Fibroblast of peridontal ligament (primary cell): ENCODE data around the gene ZNF804B.
A peak's percentile ranks its signal among the peaks of the same experiment; 100 is the strongest.

Experiments
- DNase-seq: peaks from one replicate; pipeline ENCODE4 v3.0.0-alpha.2; 2010; ENCODE audit errors: extremely low read depth

ZNF804B gene

DNA sequence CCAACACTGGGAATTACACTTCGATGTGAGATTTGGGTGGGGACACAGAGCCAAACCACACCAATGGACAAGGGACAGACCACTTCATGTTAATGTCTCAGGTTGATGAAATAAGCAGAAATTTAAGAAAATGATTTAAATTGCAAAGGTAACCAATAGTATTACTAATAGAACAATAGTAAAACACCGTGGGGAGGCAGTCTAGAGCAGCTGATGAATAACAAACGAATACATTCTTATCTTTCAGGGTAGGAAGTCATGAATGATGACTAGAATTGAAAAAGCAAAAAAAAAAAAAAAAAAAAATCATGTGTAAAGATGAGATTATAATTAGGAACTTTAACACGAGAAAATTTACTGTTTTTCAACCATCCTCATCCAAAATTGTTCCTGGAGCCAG lies 207.9 kb downstream of the ZNF804B start:
- DNase-seq, result no peak

DNA sequence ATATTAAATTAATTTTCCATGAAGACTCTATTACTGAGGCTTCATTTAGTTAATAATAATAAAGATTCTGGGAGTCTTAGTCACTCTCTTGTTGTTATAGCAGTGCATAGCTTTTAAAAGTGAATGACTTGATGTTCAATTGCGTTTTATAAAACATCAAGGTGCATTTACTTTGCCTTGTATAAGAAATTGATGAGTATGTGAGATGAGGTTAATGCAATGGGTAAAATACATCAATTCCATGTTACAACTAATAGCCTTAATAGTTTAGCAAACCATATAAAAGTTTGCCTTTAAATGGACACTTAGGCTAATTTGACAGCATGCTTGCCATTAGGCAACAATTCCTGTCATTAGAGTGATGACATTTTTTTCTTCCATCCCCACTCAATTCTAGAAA lies 209.7 kb downstream of the ZNF804B start:
- DNase-seq, result no peak

DNA sequence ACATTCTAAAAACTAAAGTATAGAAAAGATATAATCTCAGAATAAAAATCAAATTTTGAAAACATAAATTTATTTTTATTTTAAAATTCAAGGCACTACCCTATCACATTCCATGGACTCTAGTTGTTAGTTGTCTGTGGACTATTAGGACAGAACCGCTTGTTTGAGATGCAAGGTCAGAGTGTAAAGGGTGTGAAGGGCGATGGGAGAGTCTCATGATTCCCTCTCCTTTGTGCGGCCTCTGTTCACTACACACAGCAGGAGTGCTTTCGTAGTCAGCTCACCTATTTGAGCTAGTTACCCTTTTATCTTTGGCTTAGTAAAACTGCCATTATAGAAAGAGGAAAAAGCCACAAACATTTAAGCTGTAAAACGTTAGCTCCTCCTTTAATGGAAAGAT lies 225.8 kb downstream of the ZNF804B start:
- DNase-seq, result no peak

DNA sequence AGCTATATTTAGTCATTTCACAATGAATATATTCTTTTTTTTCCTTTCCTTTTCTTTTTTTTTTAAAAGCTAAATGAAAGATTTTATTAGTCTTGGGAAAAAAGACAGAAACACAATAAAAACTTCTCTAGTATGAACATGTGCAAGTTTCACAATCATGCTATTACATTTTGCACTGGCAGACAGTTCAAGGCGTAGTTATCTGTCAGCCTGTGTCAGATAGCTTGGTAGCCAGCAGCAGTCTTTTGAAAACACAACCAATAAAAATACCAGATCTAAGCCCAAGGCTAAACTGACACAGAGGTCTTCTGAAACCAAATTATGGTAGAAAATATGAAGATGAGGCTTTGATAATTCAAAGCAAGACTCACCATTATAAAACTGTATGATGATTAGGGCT lies 241.8 kb downstream of the ZNF804B start:
- no peak for DNase-seq

DNA sequence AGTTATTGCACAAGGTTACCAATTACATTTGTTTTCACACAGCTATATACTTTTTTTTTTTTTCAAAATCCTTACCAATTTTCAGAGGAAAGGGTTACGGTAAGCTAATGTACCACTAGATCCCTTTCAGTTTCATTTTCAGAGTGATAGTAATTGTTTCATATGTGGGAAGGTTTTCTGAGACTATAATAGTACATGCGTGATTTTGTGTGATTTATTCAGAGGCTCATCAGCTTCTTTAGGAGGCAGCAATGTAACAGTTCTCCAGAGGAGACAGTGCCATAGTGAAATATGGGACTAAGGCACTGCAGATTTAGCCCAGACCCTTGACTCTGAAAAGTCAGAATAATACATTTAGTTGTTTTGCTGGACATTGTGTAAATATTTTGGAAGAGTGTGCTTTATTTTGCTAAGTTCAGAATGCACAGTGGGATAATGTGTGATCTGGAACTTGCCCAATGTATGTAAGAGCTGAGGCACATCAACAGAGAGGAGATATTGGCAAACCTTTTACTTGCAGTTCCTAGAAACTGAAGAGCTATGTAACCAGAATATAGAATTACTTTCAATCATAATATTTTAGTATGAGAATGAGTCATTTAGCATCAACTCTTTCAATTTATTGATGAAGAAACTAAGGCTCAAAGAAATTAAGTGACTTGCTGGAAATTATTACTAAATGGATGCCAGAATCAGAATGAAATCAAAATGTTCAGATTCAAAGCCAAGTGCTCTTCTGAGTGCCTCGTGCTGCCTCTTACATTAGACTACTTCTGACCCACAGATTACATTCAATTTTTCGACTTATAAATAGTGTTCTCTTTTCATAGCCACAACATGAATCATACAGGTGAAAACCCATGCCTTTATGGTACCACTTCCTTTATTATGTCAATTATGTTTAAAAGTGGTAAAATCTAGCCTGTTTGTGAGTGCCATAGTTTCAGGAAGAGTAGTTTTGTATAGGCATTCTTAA lies 243.8 kb downstream of the ZNF804B start:
- DNase-seq, result peak; percentile 27

DNA sequence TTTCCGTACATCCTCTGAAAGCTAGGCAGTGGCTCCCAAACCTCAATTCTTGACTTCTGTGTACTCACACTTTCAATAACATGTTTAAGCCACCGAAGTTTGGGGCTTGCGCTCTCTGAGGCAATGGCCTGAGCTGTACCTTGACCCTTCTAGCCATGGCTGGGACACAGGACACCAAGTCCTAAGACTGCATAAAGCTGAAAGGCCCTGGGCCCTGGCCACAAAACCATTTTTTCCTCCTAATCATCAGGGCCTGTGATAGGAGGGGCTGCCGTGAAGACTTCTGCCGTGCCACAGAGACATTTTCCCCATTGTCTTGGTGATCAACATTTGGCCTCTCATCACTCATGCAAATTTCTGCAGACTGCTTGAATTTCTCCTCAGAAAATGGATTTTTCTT lies 252.5 kb downstream of the ZNF804B start:
- DNase-seq, result no peak

DNA sequence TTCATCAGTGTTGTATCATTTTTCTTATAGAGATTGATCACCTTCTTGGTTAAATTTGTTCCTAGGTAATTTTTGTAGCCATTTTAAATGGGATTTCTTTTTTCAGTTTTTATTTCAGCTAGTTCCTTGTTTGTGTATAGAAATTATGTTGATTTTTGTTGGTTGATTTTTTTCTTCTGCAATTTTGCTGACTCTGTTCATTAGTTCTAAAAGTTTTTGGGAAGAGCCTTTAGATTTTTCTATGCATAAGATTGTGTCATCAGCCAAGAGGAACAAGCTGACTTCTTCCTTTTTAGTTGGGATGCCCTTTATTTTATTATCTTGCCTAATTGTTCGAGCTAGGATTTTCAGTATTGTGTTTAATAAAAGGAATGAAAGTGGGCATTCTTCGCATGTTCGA lies 258.2 kb downstream of the ZNF804B start:
- DNase-seq, result no peak

DNA sequence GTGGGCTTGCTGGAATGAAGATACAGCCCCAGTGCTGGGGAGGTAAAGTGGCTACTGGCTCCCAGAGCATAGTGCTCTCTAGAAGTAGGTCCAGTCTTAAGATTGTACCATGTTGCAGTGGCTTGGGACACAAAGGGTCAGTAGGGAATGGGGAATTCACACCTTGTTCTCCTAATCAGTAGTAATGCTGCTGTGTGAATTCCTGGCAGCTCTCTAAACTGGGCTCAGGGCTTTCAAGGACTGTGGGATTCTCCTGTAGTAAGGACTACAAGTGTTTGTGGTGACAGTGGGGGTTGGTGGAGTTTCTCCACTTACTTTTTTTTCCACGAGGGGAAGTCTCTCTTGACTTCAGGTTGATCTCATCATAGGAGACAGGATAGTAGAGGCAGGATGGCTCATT lies 262.2 kb downstream of the ZNF804B start:
- DNase-seq, result no peak

DNA sequence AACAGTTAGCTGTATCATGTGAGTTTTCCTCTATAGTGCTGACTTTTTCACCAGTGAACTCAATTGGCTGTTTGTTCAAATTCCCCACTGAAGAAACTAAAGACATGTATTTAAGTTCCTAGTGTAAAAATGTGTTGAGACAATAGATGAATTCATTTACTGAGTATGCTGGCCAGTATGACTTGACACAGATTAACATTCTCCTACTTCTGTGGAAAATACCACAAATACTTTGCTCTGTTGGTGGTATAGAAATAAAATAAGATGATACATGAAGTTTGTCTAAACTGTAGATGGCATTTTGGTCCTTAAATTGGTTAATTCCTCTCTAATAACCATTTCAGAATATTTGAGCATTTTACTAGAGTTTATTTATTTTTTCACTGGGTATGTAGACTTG lies 263.7 kb downstream of the ZNF804B start:
- no peak for DNase-seq

DNA sequence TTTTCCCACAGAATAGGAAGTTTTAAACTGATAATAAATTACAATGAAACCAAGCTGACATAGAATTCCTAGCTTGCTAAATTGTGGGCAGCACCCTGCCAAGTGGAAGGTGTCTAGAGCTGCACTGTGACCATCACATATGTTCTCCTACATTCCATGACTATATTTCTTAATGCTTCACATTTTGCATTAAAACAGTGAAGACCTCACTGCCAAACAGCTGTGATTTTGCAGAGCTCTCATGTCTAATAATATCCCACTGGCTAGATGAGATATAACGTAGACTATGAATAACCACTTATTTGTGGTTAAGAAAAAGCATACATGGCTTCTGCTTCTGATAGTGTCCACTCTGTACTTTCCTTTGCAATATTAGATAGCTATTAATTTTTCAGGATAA lies 264.4 kb downstream of the ZNF804B start:
- no peak for DNase-seq

DNA sequence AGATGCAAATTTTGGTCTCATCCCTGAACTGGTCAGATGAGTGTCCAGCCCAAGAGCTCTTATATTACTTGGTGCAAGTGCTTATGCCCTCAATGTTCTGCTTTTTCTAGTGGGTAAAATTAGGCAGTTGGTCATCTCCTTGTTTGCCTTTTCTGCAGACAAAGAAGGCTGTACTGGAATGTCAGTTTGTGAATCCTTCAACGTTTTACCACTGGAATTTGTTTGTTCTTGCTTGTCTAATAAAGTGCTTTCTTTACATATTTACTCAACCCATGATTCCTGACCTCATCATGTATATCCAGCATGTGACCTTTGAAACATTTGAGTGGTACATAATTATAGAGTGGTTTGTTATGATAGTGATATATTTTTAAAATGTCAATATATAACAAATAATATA lies 268.3 kb downstream of the ZNF804B start:
- DNase-seq, result no peak

DNA sequence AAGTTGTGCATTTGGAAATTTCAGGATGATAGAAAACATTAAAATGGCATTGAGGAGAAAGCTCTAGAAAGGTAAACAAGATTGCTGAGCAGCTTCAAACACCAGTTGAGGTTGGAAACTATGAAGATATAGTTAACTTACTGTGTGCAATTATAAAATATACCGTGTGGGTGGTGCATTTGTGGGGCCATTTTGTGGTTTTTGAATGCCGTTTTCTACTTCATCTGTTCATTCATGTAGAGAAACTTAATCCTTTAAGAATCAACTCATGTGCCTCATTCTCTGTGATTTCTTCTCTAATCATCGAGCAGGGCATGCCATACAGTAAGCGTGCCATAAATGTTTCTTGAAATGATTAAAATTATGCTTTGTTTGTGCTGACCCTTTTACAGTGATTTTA lies 268.8 kb downstream of the ZNF804B start:
- DNase-seq, result no peak

DNA sequence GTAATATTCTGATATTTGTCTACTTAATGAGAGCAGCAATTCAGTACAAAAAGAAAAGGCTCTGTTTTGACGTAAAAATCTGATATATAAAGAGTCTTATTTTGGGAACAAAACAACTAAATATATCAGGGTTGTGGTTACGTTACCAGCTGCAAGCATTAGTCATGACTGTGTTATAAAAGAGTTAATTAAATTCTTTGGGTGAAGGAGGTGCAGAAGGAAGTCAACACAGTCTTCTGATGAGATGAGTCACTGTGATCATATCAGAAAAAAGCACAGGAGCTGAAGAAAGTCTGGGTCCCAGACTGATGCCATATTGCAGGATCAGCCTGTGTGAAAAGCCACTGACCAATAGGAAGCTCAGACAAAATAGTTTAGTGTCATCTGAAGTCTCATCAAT lies 270.4 kb downstream of the ZNF804B start:
- DNase-seq, result peak; percentile 1

DNA sequence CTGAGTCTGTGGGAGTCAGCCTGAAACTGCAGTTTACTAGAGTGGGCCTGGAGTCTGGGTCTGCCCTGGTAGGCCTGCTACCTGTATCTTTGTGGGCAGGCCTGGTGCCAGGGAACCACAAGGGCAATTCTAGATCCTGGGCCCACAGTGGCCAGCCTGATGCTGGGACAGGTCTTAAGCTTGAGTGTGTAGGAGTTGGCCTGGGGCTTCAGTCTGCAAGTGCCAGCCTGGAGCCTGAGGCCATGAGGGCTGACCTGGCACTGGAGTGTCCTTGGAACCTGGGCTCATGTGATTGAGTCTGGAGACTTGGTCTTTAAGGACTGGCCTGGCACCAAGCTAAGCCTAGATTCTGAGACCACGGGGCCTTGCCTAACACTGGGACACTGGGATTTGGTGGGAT lies 281.7 kb downstream of the ZNF804B start:
- no peak for DNase-seq

DNA sequence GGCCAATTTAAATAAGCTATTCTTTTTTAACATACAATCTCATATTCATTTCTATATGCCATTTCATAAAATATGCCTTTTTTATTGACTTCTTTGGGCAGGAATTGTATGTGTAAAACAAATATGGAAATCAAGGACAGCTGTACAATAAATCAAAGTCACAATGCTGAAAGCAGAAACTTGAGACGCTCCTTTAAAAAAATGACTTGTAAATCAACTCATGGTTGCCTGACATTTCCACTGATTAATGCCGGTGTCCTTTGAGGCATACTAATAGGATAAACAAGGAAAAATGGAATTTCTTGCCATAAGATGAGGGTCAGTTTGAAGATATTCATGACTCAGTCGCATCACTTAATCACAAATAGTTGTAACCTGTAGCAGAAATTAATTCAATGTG lies 283.4 kb downstream of the ZNF804B start:
- DNase-seq, result no peak

DNA sequence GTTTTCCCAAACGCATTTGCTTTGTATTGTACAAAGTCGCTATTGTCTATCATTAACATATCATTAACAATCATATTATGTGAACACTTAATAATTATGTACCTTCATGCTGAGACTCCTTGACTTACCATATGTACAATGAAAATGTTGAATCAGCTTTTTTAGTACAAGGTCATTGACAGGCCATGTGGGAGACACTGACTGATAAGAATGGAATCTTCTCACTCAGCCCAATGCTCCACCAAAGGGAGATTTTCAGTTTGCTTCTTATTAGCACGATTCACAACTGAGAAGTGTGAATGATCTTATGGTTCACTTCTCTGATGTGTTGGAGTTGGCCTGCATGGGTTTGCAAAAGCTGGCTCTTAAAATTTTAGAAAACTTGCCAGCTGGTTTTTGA lies 289.5 kb downstream of the ZNF804B start:
- no peak for DNase-seq

DNA sequence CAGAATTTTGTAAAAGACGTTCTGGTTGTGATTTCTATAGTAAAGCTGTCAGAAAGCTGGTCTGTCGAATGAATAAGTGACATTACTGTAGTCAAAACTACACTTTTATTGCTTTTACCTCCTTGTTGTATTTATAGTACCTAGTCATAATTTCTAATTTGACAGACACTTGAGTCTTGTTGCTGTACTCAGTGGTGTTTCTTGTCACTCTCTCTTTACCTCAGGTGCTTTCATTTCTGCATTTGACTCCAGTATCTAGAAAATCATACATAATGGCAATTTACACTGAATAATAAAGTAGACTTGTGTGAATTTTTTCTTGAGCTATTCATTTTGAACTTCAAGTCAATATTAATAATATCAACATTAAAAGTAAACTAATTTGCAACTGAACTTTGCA lies 293.6 kb downstream of the ZNF804B start:
- no peak for DNase-seq

DNA sequence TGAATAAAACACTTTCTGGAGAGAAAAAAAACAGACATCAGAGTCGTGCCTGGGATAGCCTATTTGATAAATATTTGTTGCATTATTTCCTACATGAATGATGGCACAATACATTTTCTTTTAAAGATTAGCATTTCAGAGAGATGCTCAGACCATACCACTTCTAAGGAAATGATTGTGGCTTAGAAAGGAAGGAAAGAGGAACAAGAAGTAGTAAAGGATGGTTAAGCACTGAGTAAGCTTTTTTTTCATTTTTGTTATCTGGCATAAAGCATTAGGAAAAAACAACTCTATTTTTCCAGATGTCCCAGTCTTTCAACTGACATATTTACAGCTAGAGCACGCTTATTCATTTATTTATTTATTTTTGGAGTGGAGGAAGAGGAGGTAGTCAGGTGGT lies 294.9 kb downstream of the ZNF804B start:
- DNase-seq, result no peak

DNA sequence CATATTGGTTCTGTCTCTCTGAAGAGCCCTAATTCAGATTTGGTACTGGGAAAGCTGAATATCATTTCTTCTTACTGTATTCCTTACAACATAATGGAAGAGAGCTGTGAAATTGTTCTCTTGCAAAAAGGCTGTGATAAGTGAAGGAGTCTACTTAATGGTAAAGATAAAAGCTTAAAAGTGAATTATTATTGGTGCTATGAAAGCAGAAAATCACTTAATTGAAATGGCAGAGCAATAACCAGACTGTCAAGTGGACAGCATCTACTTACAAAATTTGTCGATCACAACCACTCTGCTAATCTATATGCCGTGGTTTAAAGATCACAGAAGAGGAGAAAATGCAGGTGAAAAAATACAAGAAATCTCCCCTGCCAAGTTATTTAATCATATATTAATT lies 300.7 kb downstream of the ZNF804B start:
- no peak for DNase-seq

DNA sequence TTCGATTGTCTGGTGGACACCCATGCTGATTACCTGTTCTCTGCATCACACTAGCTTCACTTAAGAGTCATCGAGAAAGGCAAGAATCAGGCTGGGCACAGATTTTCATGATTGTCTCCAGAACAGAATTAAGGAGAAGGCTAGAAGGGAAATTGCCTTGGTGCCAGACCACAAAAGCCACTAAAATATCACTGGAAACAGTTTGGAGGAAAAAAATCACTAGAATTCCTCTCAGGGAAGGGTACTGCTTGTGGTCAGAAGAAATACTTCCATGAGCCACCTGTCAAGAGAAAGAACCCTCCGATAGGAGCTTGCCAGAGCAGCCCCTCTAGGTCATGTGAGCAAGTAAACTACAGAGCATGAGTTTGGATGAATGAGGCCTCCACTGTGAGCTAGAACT lies 305.3 kb downstream of the ZNF804B start:
- DNase-seq, result no peak

DNA sequence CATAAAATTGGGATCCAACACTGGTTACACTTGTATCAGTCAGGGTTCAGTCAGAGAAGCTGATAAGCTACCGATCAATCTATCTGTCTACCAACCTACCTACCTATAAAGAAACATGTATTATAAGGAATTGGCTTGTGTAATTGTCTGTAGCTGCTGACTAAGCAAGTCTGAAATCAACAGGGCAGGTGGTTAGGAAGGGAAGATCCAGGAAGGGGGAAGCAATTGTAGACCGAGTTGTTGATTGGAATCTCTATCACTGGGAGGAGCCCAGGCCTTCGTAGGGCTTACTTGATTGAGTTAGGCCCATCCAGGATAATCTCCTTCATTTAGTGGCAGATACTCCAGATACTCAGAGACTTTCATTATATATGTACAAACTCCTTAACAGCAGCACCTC lies 307.5 kb downstream of the ZNF804B start:
- DNase-seq, result no peak

DNA sequence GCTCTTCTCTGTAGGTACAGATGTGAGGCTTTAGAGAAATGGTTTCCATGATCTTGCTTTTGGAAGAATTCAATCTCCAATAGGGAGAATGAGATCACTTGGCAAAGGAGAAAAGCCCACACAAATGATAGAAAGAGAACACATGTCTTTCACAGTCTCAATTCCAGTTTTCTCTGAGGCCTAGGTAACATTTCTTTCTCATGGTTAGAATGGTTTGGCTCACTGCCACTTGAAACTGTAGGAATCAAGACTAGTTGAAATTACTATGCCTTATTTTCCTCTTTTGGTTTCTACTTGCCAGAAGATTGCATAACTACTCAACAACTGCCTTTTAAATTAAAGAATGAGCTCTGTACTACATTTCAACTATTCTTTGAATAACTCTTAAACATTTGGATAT lies 312.6 kb downstream of the ZNF804B start:
- DNase-seq, result peak; percentile 0

DNA sequence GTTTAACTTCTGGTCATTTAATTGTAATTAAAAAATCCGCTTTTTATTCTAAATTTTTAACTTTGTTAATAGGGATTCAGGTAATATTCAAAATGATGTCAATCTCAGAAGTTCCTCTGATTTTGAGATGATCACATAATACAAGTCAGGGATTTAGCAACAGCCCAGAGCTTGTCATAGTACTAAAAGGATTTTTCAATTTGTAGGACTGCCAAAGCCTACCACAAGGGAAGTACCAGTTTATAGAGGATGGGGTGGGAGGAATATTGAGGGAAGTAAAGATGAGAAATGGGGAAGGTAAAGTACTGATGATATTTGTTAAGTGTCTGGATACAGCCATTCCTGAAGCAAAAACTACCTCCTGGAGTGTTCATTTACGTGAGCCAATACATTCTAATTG lies 314.3 kb downstream of the ZNF804B start:
- no peak for DNase-seq

DNA sequence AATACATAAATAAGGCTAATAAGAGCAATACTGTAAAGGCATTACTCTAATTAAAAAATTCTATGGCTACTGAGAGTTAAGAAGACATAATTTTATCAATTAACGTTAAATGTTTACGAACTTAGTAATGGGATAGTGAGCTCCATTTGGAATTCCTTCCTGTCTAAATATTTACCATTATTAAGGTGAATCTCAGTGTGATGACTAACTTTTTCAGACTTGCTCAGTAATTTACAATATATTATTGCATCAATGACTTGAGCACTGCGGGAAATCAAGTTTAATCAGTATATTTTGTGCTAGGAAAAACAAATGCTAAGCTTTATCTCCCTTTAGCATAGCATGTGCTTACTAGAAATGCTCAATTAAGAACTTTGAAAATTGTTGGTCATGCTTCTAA lies 318.5 kb downstream of the ZNF804B start:
- DNase-seq, result no peak
